Measurements from ENCODE around the gene ARID3C.

ARID3C gene, protein sequence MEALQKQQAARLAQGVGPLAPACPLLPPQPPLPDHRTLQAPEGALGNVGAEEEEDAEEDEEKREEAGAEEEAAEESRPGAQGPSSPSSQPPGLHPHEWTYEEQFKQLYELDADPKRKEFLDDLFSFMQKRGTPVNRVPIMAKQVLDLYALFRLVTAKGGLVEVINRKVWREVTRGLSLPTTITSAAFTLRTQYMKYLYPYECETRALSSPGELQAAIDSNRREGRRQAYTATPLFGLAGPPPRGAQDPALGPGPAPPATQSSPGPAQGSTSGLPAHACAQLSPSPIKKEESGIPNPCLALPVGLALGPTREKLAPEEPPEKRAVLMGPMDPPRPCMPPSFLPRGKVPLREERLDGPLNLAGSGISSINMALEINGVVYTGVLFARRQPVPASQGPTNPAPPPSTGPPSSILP

DNA sequence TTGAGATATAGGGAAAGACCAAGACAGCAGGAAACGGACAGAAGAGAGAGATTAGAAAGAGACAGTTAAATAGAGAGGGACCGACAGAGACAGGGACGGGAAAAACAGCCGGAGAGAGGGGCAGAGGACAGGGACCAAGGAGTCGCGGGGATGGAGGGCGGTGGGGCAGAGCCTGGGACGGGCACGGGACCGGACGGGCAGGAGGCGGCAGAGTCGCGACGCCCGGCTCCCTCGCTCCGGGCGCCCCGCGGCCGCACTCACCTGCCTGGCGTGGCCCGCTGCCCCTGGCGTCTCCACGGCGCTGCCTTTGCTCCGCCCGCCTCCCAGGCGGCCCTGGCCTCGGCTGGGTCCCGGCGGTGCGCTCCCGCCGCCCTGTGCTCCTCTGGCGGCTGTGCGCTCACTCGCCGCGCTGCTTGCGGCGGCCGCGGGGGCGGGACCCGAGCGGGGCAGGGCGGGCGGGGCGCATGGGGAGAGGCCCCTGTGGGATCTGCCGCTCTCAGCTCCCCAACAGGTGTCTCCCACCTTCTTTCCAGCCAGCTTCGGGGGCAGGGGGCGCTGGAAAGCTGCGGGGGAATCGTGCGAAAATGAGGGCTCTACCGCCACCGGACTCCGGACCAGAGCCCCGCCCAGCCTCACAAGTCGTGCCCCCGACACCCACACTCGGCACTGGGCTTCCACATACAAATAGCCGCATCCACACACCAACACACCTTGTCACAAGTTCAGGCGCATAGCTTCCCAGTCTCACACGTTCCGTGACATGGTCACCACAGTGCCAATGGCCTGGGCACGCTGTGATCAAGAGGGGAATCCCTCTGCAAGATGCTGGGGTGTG is at the start of gene ARID3C:
TSS of gene ARID3C (minus strand) at position 411 of the 835 bp plus-strand sequence. CDS start 1,052 bp downstream, outside the sequence.
- TF ChIP-seq, protein P1, sequence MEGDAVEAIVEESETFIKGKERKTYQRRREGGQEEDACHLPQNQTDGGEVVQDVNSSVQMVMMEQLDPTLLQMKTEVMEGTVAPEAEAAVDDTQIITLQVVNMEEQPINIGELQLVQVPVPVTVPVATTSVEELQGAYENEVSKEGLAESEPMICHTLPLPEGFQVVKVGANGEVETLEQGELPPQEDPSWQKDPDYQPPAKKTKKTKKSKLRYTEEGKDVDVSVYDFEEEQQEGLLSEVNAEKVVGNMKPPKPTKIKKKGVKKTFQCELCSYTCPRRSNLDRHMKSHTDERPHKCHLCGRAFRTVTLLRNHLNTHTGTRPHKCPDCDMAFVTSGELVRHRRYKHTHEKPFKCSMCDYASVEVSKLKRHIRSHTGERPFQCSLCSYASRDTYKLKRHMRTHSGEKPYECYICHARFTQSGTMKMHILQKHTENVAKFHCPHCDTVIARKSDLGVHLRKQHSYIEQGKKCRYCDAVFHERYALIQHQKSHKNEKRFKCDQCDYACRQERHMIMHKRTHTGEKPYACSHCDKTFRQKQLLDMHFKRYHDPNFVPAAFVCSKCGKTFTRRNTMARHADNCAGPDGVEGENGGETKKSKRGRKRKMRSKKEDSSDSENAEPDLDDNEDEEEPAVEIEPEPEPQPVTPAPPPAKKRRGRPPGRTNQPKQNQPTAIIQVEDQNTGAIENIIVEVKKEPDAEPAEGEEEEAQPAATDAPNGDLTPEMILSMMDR (IDR thresholded peaks at IDR 0.05; ENCODE audit: low read depth, low read length, missing control alignments), result no peak
- H3K4me3 ChIP-seq (ENCODE audit: low read depth, low read length), result peak within 1 kb of the TSS; percentile 29; the same call in 1 of the 2 replicates
- DNase-seq (ENCODE audit: low read depth), result no peak

DNA sequence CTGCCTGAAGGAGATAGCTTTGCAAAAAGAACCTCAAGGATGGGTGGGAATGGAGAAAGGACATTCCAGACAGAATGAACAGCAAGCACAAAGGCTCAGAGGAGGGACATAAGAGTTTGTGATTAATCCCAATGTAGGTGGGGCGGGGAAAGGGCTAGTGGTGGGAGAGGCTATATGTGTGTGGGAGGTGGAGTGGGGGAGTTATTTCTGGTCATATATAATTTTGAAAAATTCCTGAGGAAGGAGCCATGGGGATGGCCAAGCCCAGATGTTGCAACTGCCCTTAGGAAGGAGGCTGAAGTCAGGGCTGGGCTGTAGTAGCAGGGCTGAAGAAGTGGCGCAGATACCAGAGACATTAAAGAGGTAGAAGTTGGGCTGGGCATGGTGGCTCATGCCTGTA is 47.0 kb upstream of the ARID3C start:
- TF ChIP-seq, protein P1 (IDR thresholded peaks at IDR 0.05; ENCODE audit: low read depth, low read length, missing control alignments), result no peak
- DNase-seq (ENCODE audit: low read depth), result no peak
- no peak overlapping the region for H3K4me3 ChIP-seq (ENCODE audit: low read depth, low read length)

DNA sequence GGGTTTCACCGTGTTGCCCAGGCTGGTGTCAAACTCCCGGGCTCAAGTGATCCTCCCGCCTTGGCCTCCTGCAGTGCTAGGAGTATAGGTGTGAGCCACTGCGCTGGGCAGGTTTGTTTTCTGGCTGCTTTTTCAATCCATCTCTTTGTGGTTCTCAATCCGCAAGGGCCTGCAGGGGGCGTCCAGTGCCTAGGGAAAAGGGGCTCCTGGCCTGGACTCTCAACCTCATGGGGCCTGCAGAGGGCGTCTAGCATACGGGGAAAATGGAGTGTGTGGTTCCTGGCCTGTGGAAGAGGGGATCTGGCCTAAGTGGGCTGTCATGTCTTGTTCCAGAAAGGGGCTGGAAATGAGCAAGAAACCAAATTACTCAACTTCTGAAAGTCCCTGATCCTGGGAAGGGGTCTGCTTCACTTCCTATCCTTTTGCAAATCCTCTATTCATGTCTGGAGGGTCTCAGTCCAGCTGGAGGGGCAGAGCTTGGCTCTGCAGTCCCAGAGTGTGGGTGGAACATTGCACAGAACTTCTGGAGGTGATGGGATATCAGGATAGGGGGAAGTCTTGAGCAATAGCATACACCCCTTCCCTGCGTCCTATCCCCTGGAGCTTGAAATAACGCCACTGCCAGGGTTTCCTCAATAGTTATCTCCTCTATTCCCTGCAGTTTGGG is 46.3 kb upstream of the ARID3C start:
- TF ChIP-seq, protein P1 (IDR thresholded peaks at IDR 0.05; ENCODE audit: low read depth, low read length, missing control alignments), result peak; percentile 79
- H3K4me3 ChIP-seq (ENCODE audit: low read depth, low read length), result no peak overlapping the region
- DNase-seq (ENCODE audit: low read depth), result no peak

DNA sequence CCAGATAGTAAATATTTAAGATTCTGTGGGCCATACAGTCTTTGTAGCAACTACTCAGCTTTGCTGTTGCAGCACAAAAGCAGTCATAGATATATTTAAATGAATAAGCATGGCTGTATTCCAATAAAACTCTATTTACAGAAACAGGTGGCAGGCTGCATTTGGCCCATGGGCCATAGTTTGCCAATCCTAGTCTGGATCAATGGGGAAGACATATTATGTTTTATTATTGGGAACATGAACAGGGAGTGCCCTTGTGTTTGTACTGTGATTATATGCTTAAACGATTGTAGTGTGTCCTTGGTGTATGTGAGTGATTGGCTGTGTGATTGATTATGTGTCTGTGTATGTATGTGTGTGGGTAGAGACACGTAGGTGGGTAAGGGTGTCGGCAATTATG is 45.6 kb upstream of the ARID3C start:
- TF ChIP-seq, protein P1 (IDR thresholded peaks at IDR 0.05; ENCODE audit: low read depth, low read length, missing control alignments), result no peak
- no peak overlapping the region for H3K4me3 ChIP-seq (ENCODE audit: low read depth, low read length)
- DNase-seq (ENCODE audit: low read depth), result no peak

DNA sequence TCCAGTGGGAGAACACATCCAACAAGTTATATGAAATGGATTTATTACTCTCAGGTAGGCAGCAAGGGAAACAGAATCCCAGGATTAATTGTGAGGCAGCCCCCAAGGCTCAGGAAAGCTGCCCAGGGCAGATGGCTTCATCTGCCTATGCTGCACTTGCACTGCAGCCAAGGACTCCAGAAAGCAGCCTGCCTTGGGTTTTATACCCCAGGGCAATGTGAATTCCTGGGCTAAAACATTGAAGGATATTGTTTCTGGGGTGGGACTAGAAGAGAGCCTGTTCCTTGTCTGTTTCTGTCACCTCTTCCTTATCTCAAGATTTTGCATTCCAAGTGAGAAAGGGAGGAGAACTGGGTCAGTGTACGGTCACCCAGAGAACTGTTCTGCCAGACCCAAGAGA is 42.4 kb upstream of the ARID3C start:
- TF ChIP-seq, protein P1 (IDR thresholded peaks at IDR 0.05; ENCODE audit: low read depth, low read length, missing control alignments), result no peak
- no peak overlapping the region for H3K4me3 ChIP-seq (ENCODE audit: low read depth, low read length)
- DNase-seq (ENCODE audit: low read depth), result no peak

DNA sequence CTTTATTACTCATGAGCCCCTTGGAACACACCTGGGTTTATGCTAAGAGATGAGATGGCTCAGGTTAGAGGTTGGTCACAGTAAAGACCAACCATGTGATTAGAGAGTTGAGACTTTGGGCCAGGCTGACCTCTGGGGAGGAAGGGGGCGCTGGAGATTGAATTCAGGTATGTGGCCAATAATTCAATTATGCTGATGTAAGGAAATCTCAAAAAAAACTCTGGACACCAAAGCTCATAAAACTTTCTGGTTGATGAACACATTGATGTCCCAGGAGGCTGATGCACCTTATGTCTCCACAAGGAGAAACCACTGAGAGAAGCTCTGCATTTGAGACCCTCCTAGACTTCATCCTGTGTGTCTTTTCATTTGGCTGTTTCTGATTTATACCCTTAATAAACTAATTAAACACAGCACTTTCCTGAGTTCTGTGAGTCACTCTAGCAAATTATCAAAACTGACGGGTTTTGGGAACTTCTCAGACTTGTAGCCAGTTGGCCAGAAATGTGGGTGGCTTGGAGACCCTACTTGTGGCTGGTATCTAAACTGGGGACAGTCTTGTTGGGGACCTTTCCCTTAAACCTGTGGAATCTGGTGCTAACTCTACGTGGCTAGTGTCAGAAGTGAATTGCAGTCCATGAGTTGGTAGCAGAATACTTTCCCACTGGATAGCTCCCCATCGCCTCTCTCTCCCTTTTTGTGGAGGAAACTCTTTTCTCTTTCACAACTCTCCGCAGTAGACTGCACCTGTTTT is 41.1 kb upstream of the ARID3C start:
- no peak overlapping the region for H3K4me3 ChIP-seq (ENCODE audit: low read depth, low read length)
- DNase-seq (ENCODE audit: low read depth), result no peak
- TF ChIP-seq, protein P1 (IDR thresholded peaks at IDR 0.05; ENCODE audit: low read depth, low read length, missing control alignments), result no peak
